Vagina (tissue), 2 donors: Measurements from ENCODE around the gene AMFR. TPM values are rescaled to one million over a fixed set of nuclear protein-coding genes. Genes with fewer than 3 reads are reported as not detected.

Experiments
- DNase-seq, 2 donors: peaks; one replicate each; pipeline ENCODE4 v3.0.0-alpha.2; 2017; ENCODE audit errors: extremely low spot score in 2 of 2
- H3K27ac ChIP-seq: fragments of 200-600 bp; sonication (generic); one replicate; pipeline ENCODE4 v1.5.1; 2019
- H3K27me3 ChIP-seq: fragments of 200-600 bp; sonication (generic); one replicate; pipeline ENCODE4 v1.5.1; 2019
- H3K36me3 ChIP-seq, 2 donors: fragments of 200-600 bp; sonication (generic); one replicate each; pipeline ENCODE4 v1.5.1; 2017 to 2019
- H3K4me1 ChIP-seq: fragments of 200-600 bp; sonication (generic); one replicate; pipeline ENCODE4 v1.5.1; 2019
- H3K4me3 ChIP-seq, 2 donors: fragments of 200-600 bp; sonication (generic); 1 replicate in 1 of 2; 2 replicates in 1 of 2; pipeline ENCODE4 v1.5.1; 2016 to 2019
- H3K9me3 ChIP-seq: fragments of 200-600 bp; sonication (generic); one replicate; pipeline ENCODE4 v1.5.1; 2019
- POLR2A ChIP-seq, 2 donors: fragments of 450-650 bp; IDR thresholded peaks; one replicate each; pipeline ENCODE4 v1.6.1; 2017; ENCODE audit warnings: antibody characterized with exemption in 2 of 2, mild to moderate bottlenecking in 2 of 2, moderate library complexity in 2 of 2
- POLR2AphosphoS5 ChIP-seq, 2 donors: sonication (generic); formaldehyde crosslinking; IDR thresholded peaks; one replicate each; pipeline ENCODE4 v1.9.0; 2017; ENCODE audit warnings: antibody characterized with exemption in 2 of 2, mild to moderate bottlenecking in 2 of 2, low read depth in 1 of 2; ENCODE audit not compliant: insufficient read depth in 1 of 2
- intact Hi-C: fragments of 100-400 bp; cut with DNase I; formaldehyde crosslinking; loops from one replicate; pipeline ENCODE4 v1.15.1; 2023
- total RNA-seq: library from RNA; depleted of rRNA; stranded (reverse); fragments of >200 nt; gene quantifications from one replicate; pipeline ENCODE4 v1.2.3, GENCODE V29; 2016
- TF ChIP-seq, protein P1 (sequence below), 3 experiments: fragments of 450-650 bp in 2 of 3; fragments of 200-600 bp in 1 of 3; sonication (generic) in 1 of 3; IDR thresholded peaks; one replicate each; pipeline ENCODE4 v1.5.1; 2017 to 2019; ENCODE audit warnings: antibody characterized with exemption in 3 of 3, mild to moderate bottlenecking in 2 of 3, moderate library complexity in 2 of 3

AMFR gene
- total RNA-seq, 1 donor from 2014 or later: 132 TPM

DNA sequence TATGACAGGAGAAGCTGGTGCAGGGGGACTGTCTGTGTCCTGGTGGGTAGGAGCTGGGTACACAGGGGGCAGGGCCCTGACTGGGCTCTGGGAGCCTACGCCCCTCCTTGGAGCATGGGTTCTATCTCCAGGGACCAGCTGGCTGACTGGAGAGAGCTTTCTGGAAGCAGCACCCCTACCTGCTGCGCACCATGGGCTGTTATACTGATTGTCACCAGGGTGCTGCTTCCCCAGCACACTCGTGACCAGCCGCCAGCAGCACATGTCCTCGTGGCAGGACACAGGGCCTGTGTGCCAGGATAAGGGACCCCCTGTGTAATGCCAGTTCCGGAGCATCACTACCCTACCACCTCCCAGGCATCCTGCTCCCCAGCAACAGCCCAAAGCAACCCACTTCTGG lies 106.0 kb downstream of the AMFR start:
- Histone ChIP-seq H3K27ac (no peak overlapping the region), H3K36me3 (no peaks in the 10 kb centered on the region), H3K9me3 (no peaks in the 10 kb centered on the region), H3K4me3 (no peak overlapping the region), H3K4me1 (peaks cover 11% of the 10 kb centered on the region), H3K27me3 (no peaks in the 10 kb centered on the region)
- no peak for DNase-seq
- TF ChIP-seq, protein P1, sequence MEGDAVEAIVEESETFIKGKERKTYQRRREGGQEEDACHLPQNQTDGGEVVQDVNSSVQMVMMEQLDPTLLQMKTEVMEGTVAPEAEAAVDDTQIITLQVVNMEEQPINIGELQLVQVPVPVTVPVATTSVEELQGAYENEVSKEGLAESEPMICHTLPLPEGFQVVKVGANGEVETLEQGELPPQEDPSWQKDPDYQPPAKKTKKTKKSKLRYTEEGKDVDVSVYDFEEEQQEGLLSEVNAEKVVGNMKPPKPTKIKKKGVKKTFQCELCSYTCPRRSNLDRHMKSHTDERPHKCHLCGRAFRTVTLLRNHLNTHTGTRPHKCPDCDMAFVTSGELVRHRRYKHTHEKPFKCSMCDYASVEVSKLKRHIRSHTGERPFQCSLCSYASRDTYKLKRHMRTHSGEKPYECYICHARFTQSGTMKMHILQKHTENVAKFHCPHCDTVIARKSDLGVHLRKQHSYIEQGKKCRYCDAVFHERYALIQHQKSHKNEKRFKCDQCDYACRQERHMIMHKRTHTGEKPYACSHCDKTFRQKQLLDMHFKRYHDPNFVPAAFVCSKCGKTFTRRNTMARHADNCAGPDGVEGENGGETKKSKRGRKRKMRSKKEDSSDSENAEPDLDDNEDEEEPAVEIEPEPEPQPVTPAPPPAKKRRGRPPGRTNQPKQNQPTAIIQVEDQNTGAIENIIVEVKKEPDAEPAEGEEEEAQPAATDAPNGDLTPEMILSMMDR (IDR thresholded peaks at IDR 0.05): no peak
- TF ChIP-seq POLR2A (IDR thresholded peaks at IDR 0.05): no peak
- TF ChIP-seq POLR2AphosphoS5 (IDR thresholded peaks at IDR 0.05; ENCODE audit: insufficient read depth in 1 of 2, low read depth in 1 of 2): no peak
- intact Hi-C loops: loop anchor here (2.0 kb wide), 1 partner anchor 377 kb away; no protein-coding TSS in a partner anchor

DNA sequence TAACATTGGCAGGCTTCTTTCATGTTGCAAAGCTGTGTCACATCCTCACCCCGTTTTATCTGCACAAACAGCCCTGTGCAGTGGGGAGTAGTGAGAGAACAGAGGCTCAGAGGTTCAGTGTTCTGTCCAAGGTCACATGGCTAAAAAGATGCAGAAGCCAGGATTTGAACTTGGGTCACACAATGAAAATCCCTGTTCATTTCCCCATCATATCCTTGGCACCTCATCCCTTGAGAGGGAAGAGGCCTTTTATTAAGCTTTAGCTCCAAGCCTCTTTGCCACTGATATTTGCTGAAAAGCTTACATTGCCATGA lies 106.6 kb downstream of the AMFR start:
- no peak for DNase-seq
- Histone ChIP-seq H3K4me3 (no peak overlapping the region), H3K36me3 (no peaks in the 10 kb centered on the region), H3K4me1 (peaks cover 11% of the 10 kb centered on the region), H3K27ac (no peak overlapping the region), H3K9me3 (no peaks in the 10 kb centered on the region), H3K27me3 (no peaks in the 10 kb centered on the region)
- intact Hi-C loops: loop anchor here (2.0 kb wide), 1 partner anchor 376 kb away; no protein-coding TSS in a partner anchor
- TF ChIP-seq POLR2AphosphoS5 (IDR thresholded peaks at IDR 0.05; ENCODE audit: insufficient read depth in 1 of 2, low read depth in 1 of 2): no peak

DNA sequence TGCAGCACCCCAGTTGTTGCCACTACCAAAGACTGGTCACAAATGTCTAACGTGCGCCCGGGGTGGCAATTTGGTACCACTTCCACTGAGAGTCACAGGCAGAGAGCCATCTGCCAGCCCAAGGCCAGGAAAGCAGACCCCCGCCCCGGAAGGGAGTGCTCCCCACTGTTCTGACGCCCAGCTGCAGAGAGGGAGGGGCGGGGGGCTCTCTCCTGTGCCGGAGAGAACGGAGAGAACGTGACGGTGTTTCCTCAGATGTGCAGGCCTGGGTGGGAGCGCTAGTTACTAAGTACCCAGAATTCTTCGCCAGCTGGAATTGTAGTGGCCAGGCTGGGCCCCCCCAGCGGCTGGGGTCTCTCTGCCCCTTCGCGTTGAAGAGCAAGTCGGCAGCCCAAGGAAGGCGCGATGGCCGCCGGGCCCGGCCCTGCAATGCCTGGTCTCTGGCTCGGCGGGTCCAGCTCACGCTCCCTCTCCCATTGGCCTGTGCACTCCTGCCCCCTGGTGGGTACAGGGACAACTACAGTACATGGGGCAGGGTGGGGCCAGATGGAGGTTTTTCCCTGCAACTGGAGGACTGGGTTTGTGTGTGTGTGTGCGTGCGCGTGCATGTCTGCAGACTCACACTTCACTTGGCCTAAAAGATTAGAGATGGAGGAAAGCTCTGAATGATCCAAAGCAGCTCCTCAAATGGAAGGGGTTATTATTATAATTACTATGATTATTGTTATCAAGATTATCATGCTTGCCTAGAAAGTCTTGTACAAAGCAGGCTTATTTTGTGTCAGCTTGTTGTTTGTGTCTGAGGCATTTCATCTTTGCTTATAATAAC lies 107.1 kb downstream of the AMFR start:
- intact Hi-C loops: loop anchor here (2.0 kb wide), 1 partner anchor 375 kb away; no protein-coding TSS in a partner anchor
- H3K4me3 ChIP-seq: peak overlapping the region in 1 of 2 donors; percentile 27
- peaks cover 11% of the 10 kb centered on the region for H3K4me1 ChIP-seq
- H3K9me3 ChIP-seq: no peaks in the 10 kb centered on the region
- H3K27ac ChIP-seq: peak overlapping the region; percentile 44
- H3K27me3 ChIP-seq: no peaks in the 10 kb centered on the region
- no peak for DNase-seq
- TF ChIP-seq, protein P1 (IDR thresholded peaks at IDR 0.05): peak; percentile 88 to 96 (median 91)
- TF ChIP-seq POLR2A (IDR thresholded peaks at IDR 0.05) (no peak), POLR2AphosphoS5 (IDR thresholded peaks at IDR 0.05; ENCODE audit: insufficient read depth in 1 of 2, low read depth in 1 of 2) (peak; percentile 22)
- H3K36me3 ChIP-seq: no peaks in the 10 kb centered on the region

DNA sequence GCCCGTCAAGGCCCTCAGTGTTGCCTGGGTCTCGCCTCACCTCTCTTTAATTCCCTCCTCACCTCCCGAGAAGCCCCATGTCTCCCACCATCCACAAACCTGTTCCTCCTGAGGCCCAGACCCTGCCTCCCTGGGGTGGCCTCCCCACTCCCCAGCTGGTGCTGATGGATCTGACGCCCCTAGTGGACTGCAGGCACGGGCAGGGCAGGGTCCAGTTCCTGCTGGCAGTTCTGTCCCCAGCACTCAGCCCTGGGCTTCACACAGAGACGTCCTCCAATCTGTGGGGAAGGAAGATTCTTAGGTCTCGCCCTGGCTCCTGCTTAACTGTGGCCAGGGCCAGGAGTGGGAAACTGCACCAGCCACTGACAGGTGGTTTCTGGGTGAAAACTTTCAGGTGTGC lies 108.8 kb downstream of the AMFR start:
- intact Hi-C loops: no loop called here

DNA sequence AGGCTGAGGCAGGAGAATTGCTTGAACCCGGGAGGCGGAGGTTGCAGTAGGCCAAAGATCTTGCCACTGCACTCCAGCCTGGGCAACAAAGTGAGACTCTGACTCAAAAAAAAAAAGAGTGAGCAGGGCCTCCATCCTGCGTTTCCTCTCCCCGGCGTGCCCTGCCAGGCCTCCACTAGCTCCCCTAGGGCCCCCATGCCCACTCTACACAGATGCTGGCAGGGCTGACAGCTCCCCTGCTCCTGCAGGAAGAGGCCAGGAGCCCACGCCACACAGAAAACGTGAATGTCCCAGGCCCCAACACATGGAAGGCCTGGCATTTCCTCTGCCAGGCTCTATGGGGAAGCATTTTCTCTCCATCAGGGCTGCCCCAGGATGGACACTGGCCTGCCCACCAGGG lies 109.4 kb downstream of the AMFR start:
- Histone ChIP-seq H3K27ac (no peak overlapping the region), H3K27me3 (no peaks in the 10 kb centered on the region), H3K4me3 (no peak overlapping the region), H3K4me1 (peaks cover 11% of the 10 kb centered on the region), H3K36me3 (no peaks in the 10 kb centered on the region), H3K9me3 (no peaks in the 10 kb centered on the region)
- TF ChIP-seq POLR2A (IDR thresholded peaks at IDR 0.05): no peak
- TF ChIP-seq, protein P1 (IDR thresholded peaks at IDR 0.05): no peak
- no peak for TF ChIP-seq POLR2AphosphoS5 (IDR thresholded peaks at IDR 0.05; ENCODE audit: insufficient read depth in 1 of 2, low read depth in 1 of 2)
- intact Hi-C loops: no loop called here
- DNase-seq: no peak

More for the DNA sequence above, 108.8 kb downstream of the AMFR start:
- Histone ChIP-seq H3K27ac (no peak overlapping the region), H3K4me3 (no peak overlapping the region), H3K36me3 (no peaks in the 10 kb centered on the region), H3K27me3 (no peaks in the 10 kb centered on the region), H3K4me1 (peaks cover 11% of the 10 kb centered on the region), H3K9me3 (no peaks in the 10 kb centered on the region)
- TF ChIP-seq, protein P1 (IDR thresholded peaks at IDR 0.05): no peak
- TF ChIP-seq POLR2AphosphoS5 (IDR thresholded peaks at IDR 0.05; ENCODE audit: insufficient read depth in 1 of 2, low read depth in 1 of 2) (no peak), POLR2A (IDR thresholded peaks at IDR 0.05) (no peak)
- no peak for DNase-seq
